Measurements from ENCODE around the gene ARHGEF33. TPM values are rescaled to one million over a fixed set of nuclear protein-coding genes. Genes with fewer than 3 reads are reported as not detected.

Gene ARHGEF33
- total RNA-seq, 2 donors from 2014 or later: 0.32 to 0.35 TPM

DNA sequence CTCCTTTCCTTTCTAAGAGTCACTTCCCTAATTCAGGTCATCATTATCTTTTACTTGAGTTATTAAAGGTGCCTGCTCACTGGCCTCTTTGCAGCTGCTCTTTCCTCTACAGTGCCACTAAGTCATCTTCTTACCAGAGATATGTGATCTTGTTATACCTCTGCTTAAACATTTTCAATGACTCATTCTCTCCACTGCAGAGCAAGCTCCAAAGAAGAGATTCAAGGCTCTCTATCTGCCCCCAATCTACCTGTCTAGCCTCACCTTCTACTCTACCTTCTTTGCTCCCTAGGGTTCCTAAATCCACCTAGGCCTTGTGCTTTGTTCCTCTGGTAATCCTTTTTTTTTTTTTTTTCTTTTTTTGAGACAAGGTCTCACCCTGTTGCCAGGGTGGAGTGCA is 3.1 kb downstream of the ARHGEF33 start:
- TF ChIP-seq, protein P1, sequence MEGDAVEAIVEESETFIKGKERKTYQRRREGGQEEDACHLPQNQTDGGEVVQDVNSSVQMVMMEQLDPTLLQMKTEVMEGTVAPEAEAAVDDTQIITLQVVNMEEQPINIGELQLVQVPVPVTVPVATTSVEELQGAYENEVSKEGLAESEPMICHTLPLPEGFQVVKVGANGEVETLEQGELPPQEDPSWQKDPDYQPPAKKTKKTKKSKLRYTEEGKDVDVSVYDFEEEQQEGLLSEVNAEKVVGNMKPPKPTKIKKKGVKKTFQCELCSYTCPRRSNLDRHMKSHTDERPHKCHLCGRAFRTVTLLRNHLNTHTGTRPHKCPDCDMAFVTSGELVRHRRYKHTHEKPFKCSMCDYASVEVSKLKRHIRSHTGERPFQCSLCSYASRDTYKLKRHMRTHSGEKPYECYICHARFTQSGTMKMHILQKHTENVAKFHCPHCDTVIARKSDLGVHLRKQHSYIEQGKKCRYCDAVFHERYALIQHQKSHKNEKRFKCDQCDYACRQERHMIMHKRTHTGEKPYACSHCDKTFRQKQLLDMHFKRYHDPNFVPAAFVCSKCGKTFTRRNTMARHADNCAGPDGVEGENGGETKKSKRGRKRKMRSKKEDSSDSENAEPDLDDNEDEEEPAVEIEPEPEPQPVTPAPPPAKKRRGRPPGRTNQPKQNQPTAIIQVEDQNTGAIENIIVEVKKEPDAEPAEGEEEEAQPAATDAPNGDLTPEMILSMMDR (IDR thresholded peaks at IDR 0.05): no peak
- DNase-seq: no peak
- intact Hi-C loops (cut with DNase I): no loop called here
- Histone ChIP-seq H3K4me1 (no peaks in the 10 kb centered on the region), H3K27ac (no peak overlapping the region), H3K9ac (ENCODE audit: low read depth in 2 of 2, low read length in 2 of 2) (no peak overlapping the region), H3K4me3 (no peak overlapping the region), H3K27me3 (no peaks in the 10 kb centered on the region), H3K36me3 (no peaks in the 10 kb centered on the region), H3K9me3 (no peaks in the 10 kb centered on the region)

DNA sequence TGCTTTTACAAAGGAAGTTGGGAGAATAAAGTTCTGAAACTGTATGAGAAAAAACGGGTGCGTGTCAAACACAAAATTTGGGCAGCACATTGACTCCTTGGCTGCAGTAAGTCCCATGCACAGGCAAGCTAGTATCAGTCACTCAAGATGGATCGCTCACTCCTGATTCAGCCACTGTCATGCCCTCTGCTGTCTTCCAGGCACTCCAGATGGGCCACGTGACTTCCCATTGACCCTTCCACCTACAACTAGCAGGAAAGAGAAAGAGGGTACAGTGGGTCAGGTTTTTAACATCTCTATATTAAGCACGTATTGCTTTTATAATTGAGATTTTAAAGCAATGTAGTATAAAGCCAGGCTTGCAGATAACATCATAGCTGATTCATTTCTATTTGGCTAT is 8.6 kb downstream of the ARHGEF33 start:
- no peak overlapping the region for H3K4me3 ChIP-seq
- H3K9me3 ChIP-seq: no peaks in the 10 kb centered on the region
- intact Hi-C loops (cut with DNase I): no loop called here
- no peaks in the 10 kb centered on the region for H3K4me1 ChIP-seq
- no peaks in the 10 kb centered on the region for H3K27me3 ChIP-seq
- no peak overlapping the region for H3K9ac ChIP-seq (ENCODE audit: low read depth in 2 of 2, low read length in 2 of 2)
- DNase-seq: no peak
- TF ChIP-seq, protein P1 (IDR thresholded peaks at IDR 0.05): no peak
- no peak overlapping the region for H3K27ac ChIP-seq
- H3K36me3 ChIP-seq: no peaks in the 10 kb centered on the region

DNA sequence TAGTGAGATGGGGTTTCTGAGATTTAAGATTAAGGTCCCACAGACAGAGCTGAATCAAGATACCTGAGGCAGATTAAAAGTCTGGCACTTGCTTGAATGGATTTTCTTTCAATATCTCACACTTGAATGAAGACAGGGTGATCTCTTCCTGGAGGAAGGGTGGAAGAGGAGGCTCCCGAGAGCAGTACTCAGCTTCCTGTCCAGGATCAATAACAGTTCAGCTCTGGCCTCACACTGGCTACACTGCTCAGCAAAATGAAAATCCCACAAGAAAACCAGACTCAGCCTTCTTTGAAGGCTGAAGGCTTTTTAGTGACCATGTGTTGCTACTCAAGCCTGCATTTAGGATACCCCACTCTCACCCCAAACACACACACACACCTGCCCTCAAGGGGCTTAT is 11.1 kb downstream of the ARHGEF33 start:
- Histone ChIP-seq H3K9ac (ENCODE audit: low read depth in 2 of 2, low read length in 2 of 2) (no peak overlapping the region), H3K9me3 (no peaks in the 10 kb centered on the region), H3K4me1 (no peaks in the 10 kb centered on the region), H3K36me3 (no peaks in the 10 kb centered on the region), H3K4me3 (no peak overlapping the region), H3K27me3 (no peaks in the 10 kb centered on the region), H3K27ac (no peak overlapping the region)
- intact Hi-C loops (cut with DNase I): no loop called here
- no peak for DNase-seq
- TF ChIP-seq, protein P1 (IDR thresholded peaks at IDR 0.05): no peak

DNA sequence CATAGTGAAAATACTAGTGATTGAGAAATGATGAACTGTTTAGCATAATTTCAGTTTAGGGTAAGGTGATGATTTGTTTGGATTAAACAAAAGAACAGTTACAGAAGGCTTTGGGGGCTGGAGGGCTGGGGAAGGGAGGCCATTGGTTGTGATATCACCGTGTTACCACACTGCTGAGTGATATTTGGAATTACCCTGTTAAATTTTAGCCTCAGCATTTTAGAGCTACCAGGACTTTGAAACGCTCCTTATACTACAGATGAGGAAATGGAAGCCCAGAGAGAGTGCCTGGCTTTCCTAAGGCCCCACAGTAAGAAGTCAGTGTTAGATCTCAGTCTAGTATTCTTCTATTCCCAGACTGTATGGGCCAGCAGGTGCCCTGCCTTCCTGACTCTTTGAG is 15.6 kb downstream of the ARHGEF33 start:
- no peak overlapping the region for H3K4me3 ChIP-seq
- H3K36me3 ChIP-seq: no peaks in the 10 kb centered on the region
- intact Hi-C loops (cut with DNase I): no loop called here
- H3K9me3 ChIP-seq: no peaks in the 10 kb centered on the region
- no peaks in the 10 kb centered on the region for H3K27me3 ChIP-seq
- TF ChIP-seq, protein P1 (IDR thresholded peaks at IDR 0.05): no peak
- no peak overlapping the region for H3K9ac ChIP-seq (ENCODE audit: low read depth in 2 of 2, low read length in 2 of 2)
- no peak for DNase-seq
- H3K27ac ChIP-seq: no peak overlapping the region
- H3K4me1 ChIP-seq: no peaks in the 10 kb centered on the region

DNA sequence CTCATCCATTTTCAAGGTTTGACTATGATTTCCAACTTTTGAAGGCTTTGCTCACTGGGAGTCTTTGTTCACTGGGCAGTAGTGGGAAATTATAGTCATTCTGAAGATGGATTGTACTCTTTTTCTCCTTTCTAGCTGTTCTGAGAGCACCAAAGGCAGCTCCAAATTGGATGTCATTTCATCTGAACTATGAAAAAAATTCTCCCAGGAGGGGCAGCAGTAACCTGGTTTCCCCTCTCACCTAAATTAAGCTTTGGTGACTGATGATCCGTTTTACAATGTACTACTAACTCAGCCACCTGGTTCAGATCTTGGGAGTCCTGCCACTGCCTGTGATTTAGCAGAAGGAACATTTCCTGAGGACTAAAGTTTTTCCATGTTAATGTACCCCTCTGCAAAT is 17.6 kb downstream of the ARHGEF33 start:
- Histone ChIP-seq H3K9ac (ENCODE audit: low read depth in 2 of 2, low read length in 2 of 2) (no peak overlapping the region), H3K36me3 (no peaks in the 10 kb centered on the region), H3K4me3 (no peak overlapping the region), H3K4me1 (no peaks in the 10 kb centered on the region), H3K27ac (no peak overlapping the region), H3K9me3 (no peaks in the 10 kb centered on the region), H3K27me3 (no peaks in the 10 kb centered on the region)
- intact Hi-C loops (cut with DNase I): no loop called here
- TF ChIP-seq, protein P1 (IDR thresholded peaks at IDR 0.05): no peak
- DNase-seq: no peak

Data from colonic mucosa (tissue), 4 donors.